Fibroblast of the conjunctiva (primary cell): ENCODE results near the gene STX5.
"Not testable (repeated sequence)": the region's sequence is repeated elsewhere in the genome, so short reads cannot be mapped to it uniquely, and the experiment has no call there.

Experiments used
- DNase-seq: peaks from one replicate; pipeline ENCODE4 v3.0.0-alpha.2; 2010; ENCODE audit warnings: low read depth

The STX5 gene

GRCh38 chr11:62786318-62787004 is 45.4 kb downstream of the STX5 start:
- DNase-seq, result peak; percentile 62

- no peak for DNase-seq
These were observed 49.1 kb downstream of the STX5 start for GRCh38 chr11:62782753-62783152.

- no peak for DNase-seq
These were observed 53.4 kb downstream of the STX5 start for GRCh38 chr11:62778441-62778840.

- DNase-seq, result no peak
These were observed 54.5 kb downstream of the STX5 start for GRCh38 chr11:62777389-62777788.

- no peak for DNase-seq
These were observed 56.2 kb downstream of the STX5 start for GRCh38 chr11:62775646-62776045.

GRCh38 chr11:62774407-62774806 is 57.4 kb downstream of the STX5 start:
- no peak for DNase-seq

DNA sequence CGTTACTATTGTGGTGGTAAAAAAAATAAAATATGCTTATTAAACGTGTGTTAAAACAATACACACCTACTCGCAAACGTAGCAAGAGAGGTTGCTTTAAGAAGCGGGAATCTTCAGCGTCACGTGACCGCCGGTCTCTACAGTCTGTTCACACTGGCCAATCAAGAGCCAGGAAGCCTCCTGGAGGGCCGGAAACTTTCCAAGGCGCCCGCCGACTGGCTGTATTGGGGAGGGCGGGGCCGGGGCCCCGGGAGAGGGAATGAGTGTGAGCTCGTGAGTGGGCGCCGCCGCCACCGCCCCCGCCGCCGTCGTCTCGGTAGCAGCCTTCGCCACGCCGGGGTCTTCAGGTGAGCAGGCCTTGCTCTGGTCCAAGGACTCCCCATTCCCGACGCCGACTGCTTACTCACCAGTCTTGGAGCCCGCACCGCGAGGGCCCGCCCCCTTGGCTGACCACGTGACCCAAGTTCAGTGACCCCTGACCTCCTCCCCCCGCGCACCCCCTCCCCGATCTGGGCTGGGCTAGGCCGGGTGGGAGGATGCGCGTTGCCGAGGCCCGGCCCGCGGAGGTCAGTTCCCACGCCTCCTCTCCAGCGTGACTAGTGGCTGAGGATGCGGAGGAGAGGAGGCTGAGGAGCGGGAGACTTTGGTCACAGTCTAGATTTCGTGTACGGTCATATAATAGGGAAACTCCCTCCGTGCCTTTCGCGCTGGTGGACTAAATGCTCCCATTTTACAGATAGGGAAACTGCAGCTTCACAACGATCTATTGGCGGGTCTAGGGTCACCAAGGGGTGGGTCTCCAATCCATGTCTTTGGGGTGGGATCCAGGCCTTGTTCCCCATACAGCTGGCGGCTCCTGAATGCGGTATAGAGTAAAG is 60.5 kb downstream of the STX5 start, which contains the start of gene TAF6L:
TSS of gene TAF6L (plus strand) at position 253 of the 878 bp plus-strand sequence. CDS start 4,388 bp downstream, outside the sequence.
- peak; percentile 95 for DNase-seq

GRCh38 chr11:62770778-62771143 is 61.1 kb downstream of the STX5 start:
- no peak for DNase-seq

GRCh38 chr11:62760867-62761227 is 71.0 kb downstream of the STX5 start:
- not testable (repeated sequence) for DNase-seq

GRCh38 chr11:62757846-62758788 is 73.7 kb downstream of the STX5 start:
- no peak for DNase-seq
